ENCODE measurements around the gene HDAC4. TPM values are rescaled to one million over a fixed set of nuclear protein-coding genes. Genes with fewer than 3 reads are reported as not detected.

The HDAC4 gene
- total and polyA plus RNA-seq, 9 of the 15 experiments (the other 6 are each of a cell fraction or from before 2014, with no cell fraction given) = 0.11 to 20.2 (median 4.0) TPM

DNA sequence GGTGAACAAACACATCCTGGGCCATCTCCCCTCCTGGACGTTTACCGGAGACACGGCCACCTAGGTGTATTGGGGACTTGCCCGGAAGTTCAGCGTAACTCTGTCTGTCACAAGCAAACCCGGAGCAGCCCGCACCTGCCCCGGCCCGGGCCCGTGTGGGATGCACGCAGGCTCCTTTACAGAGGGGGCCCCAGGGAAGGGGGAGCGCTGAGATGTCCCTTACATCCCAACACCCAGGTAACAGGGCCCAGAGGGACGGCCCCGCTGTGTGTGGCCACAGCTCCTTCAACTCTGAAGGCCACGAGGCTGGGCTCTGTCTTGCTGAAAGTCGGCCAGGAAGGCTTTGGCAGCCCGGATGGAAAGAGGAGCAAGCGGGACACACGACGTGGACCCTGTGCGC, 340.1 kb downstream of the HDAC4 start:
- in situ Hi-C loops (cut with MboI) = no loop called here

More for the DNA sequence above, 340.1 kb downstream of the HDAC4 start:
- TF ChIP-seq SMAD4 (CRISPR knock-in tag; conservative IDR thresholded peaks at IDR 0.05) = no peak
- TF ChIP-seq MTA1 (IDR thresholded peaks at IDR 0.05; ENCODE audit: borderline replicate concordance) = no peak
- TF ChIP-seq CAMTA2 (CRISPR knock-in tag; conservative IDR thresholded peaks at IDR 0.05) = no peak
- TF ChIP-seq, protein P1, sequence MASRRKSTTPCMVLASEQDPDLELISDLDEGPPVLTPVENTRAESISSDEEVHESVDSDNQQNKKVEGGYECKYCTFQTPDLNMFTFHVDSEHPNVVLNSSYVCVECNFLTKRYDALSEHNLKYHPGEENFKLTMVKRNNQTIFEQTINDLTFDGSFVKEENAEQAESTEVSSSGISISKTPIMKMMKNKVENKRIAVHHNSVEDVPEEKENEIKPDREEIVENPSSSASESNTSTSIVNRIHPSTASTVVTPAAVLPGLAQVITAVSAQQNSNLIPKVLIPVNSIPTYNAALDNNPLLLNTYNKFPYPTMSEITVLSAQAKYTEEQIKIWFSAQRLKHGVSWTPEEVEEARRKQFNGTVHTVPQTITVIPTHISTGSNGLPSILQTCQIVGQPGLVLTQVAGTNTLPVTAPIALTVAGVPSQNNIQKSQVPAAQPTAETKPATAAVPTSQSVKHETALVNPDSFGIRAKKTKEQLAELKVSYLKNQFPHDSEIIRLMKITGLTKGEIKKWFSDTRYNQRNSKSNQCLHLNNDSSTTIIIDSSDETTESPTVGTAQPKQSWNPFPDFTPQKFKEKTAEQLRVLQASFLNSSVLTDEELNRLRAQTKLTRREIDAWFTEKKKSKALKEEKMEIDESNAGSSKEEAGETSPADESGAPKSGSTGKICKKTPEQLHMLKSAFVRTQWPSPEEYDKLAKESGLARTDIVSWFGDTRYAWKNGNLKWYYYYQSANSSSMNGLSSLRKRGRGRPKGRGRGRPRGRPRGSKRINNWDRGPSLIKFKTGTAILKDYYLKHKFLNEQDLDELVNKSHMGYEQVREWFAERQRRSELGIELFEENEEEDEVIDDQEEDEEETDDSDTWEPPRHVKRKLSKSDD (conservative IDR thresholded peaks at IDR 0.05; ENCODE audit: low read length) = no peak
- no peak for TF ChIP-seq SMARCA4 (IDR thresholded peaks at IDR 0.05)
- TF ChIP-seq FOXK1 (CRISPR knock-in tag; IDR thresholded peaks at IDR 0.05; ENCODE audit: borderline replicate concordance) = no peak
- TF ChIP-seq KLF13 (tag; IDR thresholded peaks at IDR 0.05; ENCODE audit: borderline replicate concordance, low read depth) = no peak
- TF ChIP-seq DDX20 (tag; IDR thresholded peaks at IDR 0.05; ENCODE audit: low read depth) = no peak
- TF ChIP-seq PPARD (CRISPR knock-in tag; IDR thresholded peaks at IDR 0.05) = no peak
- no peak for TF ChIP-seq CTBP1 (IDR thresholded peaks at IDR 0.05; ENCODE audit: borderline replicate concordance)
- TF ChIP-seq NCOA2 (IDR thresholded peaks at IDR 0.05; ENCODE audit: partially characterized antibody in 2 of 2) = no peak
- TF ChIP-seq BMI1 (IDR thresholded peaks at IDR 0.05; ENCODE audit: low read length) = no peak
- TF ChIP-seq ZNF398 (CRISPR knock-in tag; IDR thresholded peaks at IDR 0.05) = no peak
- no peak for TF ChIP-seq ZEB2 (IDR thresholded peaks at IDR 0.05)
- ChIA-PET CTCF (ENCODE audit: low intra/inter-chr PET ratio) (no interaction called here), POLR2A (no interaction called here)
- H3K36me3 ChIP-seq (ENCODE audit: control insufficient read depth, insufficient read depth, low read length) = no peaks in the 10 kb centered on the region
- H3K79me2 ChIP-seq (ENCODE audit: control insufficient read depth, insufficient read depth, low read length) = no peaks in the 10 kb centered on the region
- no peaks in the 10 kb centered on the region for H3K27me3 ChIP-seq (ENCODE audit: control insufficient read depth in 2 of 2, insufficient read depth in 2 of 2, low read length in 2 of 2)
- H3K4me3 ChIP-seq = no peak overlapping the region
- H3K4me2 ChIP-seq (ENCODE audit: insufficient read depth, low read length) = no peak overlapping the region
- H4K20me1 ChIP-seq (replicated peaks; ENCODE audit: control insufficient read depth, insufficient read depth, low read length) = no peaks in the 10 kb centered on the region
- ATAC-seq = no peak
- no peak for DNase-seq (ENCODE audit: extremely low read depth in 1 of 4, low spot score in 3 of 4)
- H3K27ac ChIP-seq (ENCODE audit: extremely low read depth, low read depth, low read length) = no peak overlapping the region
- no peaks in the 10 kb centered on the region; a peak in 2 of 5 replicates for H3K4me1 ChIP-seq (replicated peaks in 1 of 2; ENCODE audit: control insufficient read depth in 2 of 2, insufficient read depth in 2 of 2, low read length in 2 of 2)
- intact Hi-C loops (cut with micrococcal nuclease) = no loop called here
- no peaks in the 10 kb centered on the region for H3K9me1 ChIP-seq (ENCODE audit: control insufficient read depth, insufficient read depth, low read length)
- H3K9me3 ChIP-seq (replicated peaks; ENCODE audit: control insufficient read depth, insufficient read depth, low read depth, low read length) = no peaks in the 10 kb centered on the region
- no peak for FAIRE-seq
- 94% methylated on average over 7 of the region's 21 CpGs for WGBS (ENCODE audit: insufficient coverage, low coverage, missing lambda C conversion rate)
- H3K9ac ChIP-seq (ENCODE audit: insufficient read depth in 1 of 2, low read depth in 2 of 2, low read length in 2 of 2) = no peak overlapping the region
- no peak overlapping the region for H2AFZ ChIP-seq (ENCODE audit: low read depth, low read length)
- BruUV-seq (replicated peaks) = no TSS peak
